ENCODE measurements around the gene SPATA16.
"Not testable (repeated sequence)": the region's sequence is repeated elsewhere in the genome, so short reads cannot be mapped to it uniquely, and the experiment has no call there.

Gene SPATA16
- 0 reads per million in 3 donors for total RNA-seq

DNA sequence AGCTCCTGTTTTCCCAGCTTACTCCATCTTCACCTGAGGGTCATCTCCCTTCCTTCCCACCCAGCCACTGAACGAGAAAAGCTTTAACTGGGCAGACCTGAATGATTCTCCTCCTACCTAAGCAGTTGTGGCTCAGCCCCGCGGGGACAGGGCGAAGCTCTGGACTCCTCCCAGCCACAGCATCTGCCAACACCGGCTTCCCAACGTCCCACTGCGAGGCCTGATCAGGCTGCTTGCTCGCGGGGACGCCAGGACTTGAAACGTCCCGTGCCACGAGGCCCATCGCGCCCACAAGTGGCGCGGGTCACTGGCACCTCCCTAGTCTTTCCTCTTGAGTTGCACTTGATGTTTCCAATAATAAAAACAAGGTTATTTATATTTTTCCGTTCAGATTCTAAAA lies at the start of gene SPATA16:
TSS of gene SPATA16 (minus strand) at position 250 of the 400 bp plus-strand sequence. CDS start 23,504 bp downstream, outside the sequence.
- no peak for DNase-seq
- no peak within 1 kb of the TSS for H3K4me3 ChIP-seq (ENCODE audit: insufficient read depth, low read depth, low read length, poor library complexity, severe bottlenecking)
- no peaks in the 10 kb centered on the region for H3K27me3 ChIP-seq (replicated peaks; ENCODE audit: control insufficient read depth, insufficient read depth, low read length, poor library complexity, severe bottlenecking)
- H3K27ac ChIP-seq (ENCODE audit: insufficient read depth, low read length, poor library complexity, severe bottlenecking): no peak within 1 kb of the TSS
- H3K4me1 ChIP-seq (ENCODE audit: control insufficient read depth, insufficient read depth, low read length, poor library complexity, severe bottlenecking): no peaks in the 10 kb centered on the region
- no peaks in the 10 kb centered on the region for H3K9me3 ChIP-seq (ENCODE audit: control insufficient read depth, low read length)
- H3K36me3 ChIP-seq (ENCODE audit: control insufficient read depth, insufficient read depth, low read length): no peaks in the 10 kb centered on the region

GRCh38 chr3:173183022-173183421 lies 42.0 kb upstream of the SPATA16 start:
- DNase-seq; H3K4me3 ChIP-seq (ENCODE audit: insufficient read depth, low read depth, low read length, poor library complexity, severe bottlenecking); H3K4me1 ChIP-seq (ENCODE audit: control insufficient read depth, insufficient read depth, low read length, poor library complexity, severe bottlenecking); H3K27ac ChIP-seq (ENCODE audit: insufficient read depth, low read length, poor library complexity, severe bottlenecking); H3K36me3 ChIP-seq (ENCODE audit: control insufficient read depth, insufficient read depth, low read length); H3K27me3 ChIP-seq (replicated peaks; ENCODE audit: control insufficient read depth, insufficient read depth, low read length, poor library complexity, severe bottlenecking); H3K9me3 ChIP-seq (ENCODE audit: control insufficient read depth, low read length): not testable (repeated sequence)

GRCh38 chr3:173173652-173174051 lies 32.6 kb upstream of the SPATA16 start:
- no peak for DNase-seq
- Histone ChIP-seq H3K4me1 (ENCODE audit: control insufficient read depth, insufficient read depth, low read length, poor library complexity, severe bottlenecking) (no peaks in the 10 kb centered on the region), H3K27ac (ENCODE audit: insufficient read depth, low read length, poor library complexity, severe bottlenecking) (no peak overlapping the region)

GRCh38 chr3:173159139-173159538 lies 18.1 kb upstream of the SPATA16 start:
- H3K9me3 ChIP-seq (ENCODE audit: control insufficient read depth, low read length); H3K4me1 ChIP-seq (ENCODE audit: control insufficient read depth, insufficient read depth, low read length, poor library complexity, severe bottlenecking); H3K4me3 ChIP-seq (ENCODE audit: insufficient read depth, low read depth, low read length, poor library complexity, severe bottlenecking); H3K27me3 ChIP-seq (replicated peaks; ENCODE audit: control insufficient read depth, insufficient read depth, low read length, poor library complexity, severe bottlenecking); H3K36me3 ChIP-seq (ENCODE audit: control insufficient read depth, insufficient read depth, low read length); H3K27ac ChIP-seq (ENCODE audit: insufficient read depth, low read length, poor library complexity, severe bottlenecking); DNase-seq: not testable (repeated sequence)

More at GRCh38 chr3:173173652-173174051, 32.6 kb upstream of the SPATA16 start:
- Histone ChIP-seq H3K4me3 (ENCODE audit: insufficient read depth, low read depth, low read length, poor library complexity, severe bottlenecking) (no peak overlapping the region), H3K9me3 (ENCODE audit: control insufficient read depth, low read length) (no peaks in the 10 kb centered on the region), H3K27me3 (replicated peaks; ENCODE audit: control insufficient read depth, insufficient read depth, low read length, poor library complexity, severe bottlenecking) (no peaks in the 10 kb centered on the region), H3K36me3 (ENCODE audit: control insufficient read depth, insufficient read depth, low read length) (no peaks in the 10 kb centered on the region)

DNA sequence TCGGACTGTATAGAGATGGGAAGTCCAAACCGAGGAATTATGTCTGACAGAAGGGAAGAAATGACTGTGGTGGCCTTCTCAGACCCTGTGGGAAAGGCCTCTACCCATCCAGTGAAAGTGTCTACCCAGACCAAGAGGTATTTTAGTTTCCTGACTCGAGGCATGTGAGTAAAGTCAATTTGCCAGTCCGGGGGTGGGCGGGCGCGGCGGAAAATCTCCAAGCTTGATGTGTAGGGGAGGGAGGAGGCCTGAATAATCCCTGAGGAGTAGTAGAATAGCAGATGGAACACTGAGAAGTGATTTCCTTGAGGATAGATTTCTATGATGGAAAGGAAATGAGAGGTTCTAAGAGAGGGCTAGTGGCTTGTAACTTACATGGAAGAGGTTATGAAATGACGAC lies 15.5 kb upstream of the SPATA16 start:
- H3K36me3 ChIP-seq (ENCODE audit: control insufficient read depth, insufficient read depth, low read length); DNase-seq; H3K9me3 ChIP-seq (ENCODE audit: control insufficient read depth, low read length); H3K27me3 ChIP-seq (replicated peaks; ENCODE audit: control insufficient read depth, insufficient read depth, low read length, poor library complexity, severe bottlenecking); H3K4me1 ChIP-seq (ENCODE audit: control insufficient read depth, insufficient read depth, low read length, poor library complexity, severe bottlenecking); H3K4me3 ChIP-seq (ENCODE audit: insufficient read depth, low read depth, low read length, poor library complexity, severe bottlenecking); H3K27ac ChIP-seq (ENCODE audit: insufficient read depth, low read length, poor library complexity, severe bottlenecking): not testable (repeated sequence)

- no peaks in the 10 kb centered on the region for H3K4me1 ChIP-seq (ENCODE audit: control insufficient read depth, insufficient read depth, low read length, poor library complexity, severe bottlenecking)
- no peak overlapping the region for H3K27ac ChIP-seq (ENCODE audit: insufficient read depth, low read length, poor library complexity, severe bottlenecking)
- H3K9me3 ChIP-seq (ENCODE audit: control insufficient read depth, low read length): no peaks in the 10 kb centered on the region
- H3K36me3 ChIP-seq (ENCODE audit: control insufficient read depth, insufficient read depth, low read length): no peaks in the 10 kb centered on the region
- no peaks in the 10 kb centered on the region for H3K27me3 ChIP-seq (replicated peaks; ENCODE audit: control insufficient read depth, insufficient read depth, low read length, poor library complexity, severe bottlenecking)
- DNase-seq: no peak
- no peak overlapping the region for H3K4me3 ChIP-seq (ENCODE audit: insufficient read depth, low read depth, low read length, poor library complexity, severe bottlenecking)
Observed at GRCh38 chr3:173153631-173154030, 12.6 kb upstream of the SPATA16 start.

DNA sequence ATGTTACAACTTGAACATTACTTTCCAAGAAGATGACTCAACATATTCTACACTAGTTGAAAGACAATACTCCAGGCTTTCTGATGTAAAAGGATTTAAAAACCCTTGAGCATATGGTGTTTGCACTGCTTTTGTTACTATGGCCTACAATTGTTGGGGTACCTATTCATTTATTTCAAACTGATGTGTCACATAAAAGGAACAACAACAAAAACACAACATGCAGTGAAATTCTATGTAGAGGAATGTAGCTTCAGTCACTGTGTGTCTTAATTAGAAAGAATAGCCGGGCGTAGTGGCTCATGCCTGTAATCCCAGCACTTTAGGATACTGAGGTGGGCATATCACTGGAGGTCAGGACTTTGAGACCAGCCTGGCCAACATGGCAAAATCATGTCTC lies 1.6 kb downstream of the SPATA16 start:
- no peaks in the 10 kb centered on the region for H3K4me1 ChIP-seq (ENCODE audit: control insufficient read depth, insufficient read depth, low read length, poor library complexity, severe bottlenecking)
- no peaks in the 10 kb centered on the region for H3K9me3 ChIP-seq (ENCODE audit: control insufficient read depth, low read length)
- no peaks in the 10 kb centered on the region for H3K36me3 ChIP-seq (ENCODE audit: control insufficient read depth, insufficient read depth, low read length)
- no peak overlapping the region for H3K4me3 ChIP-seq (ENCODE audit: insufficient read depth, low read depth, low read length, poor library complexity, severe bottlenecking)
- no peak overlapping the region for H3K27ac ChIP-seq (ENCODE audit: insufficient read depth, low read length, poor library complexity, severe bottlenecking)
- no peaks in the 10 kb centered on the region for H3K27me3 ChIP-seq (replicated peaks; ENCODE audit: control insufficient read depth, insufficient read depth, low read length, poor library complexity, severe bottlenecking)
- DNase-seq: no peak

- Histone ChIP-seq H3K9me3 (ENCODE audit: control insufficient read depth, low read length) (no peaks in the 10 kb centered on the region), H3K36me3 (ENCODE audit: control insufficient read depth, insufficient read depth, low read length) (no peaks in the 10 kb centered on the region), H3K27me3 (replicated peaks; ENCODE audit: control insufficient read depth, insufficient read depth, low read length, poor library complexity, severe bottlenecking) (no peaks in the 10 kb centered on the region), H3K27ac (ENCODE audit: insufficient read depth, low read length, poor library complexity, severe bottlenecking) (no peak overlapping the region), H3K4me3 (ENCODE audit: insufficient read depth, low read depth, low read length, poor library complexity, severe bottlenecking) (no peak overlapping the region), H3K4me1 (ENCODE audit: control insufficient read depth, insufficient read depth, low read length, poor library complexity, severe bottlenecking) (no peaks in the 10 kb centered on the region)
- no peak for DNase-seq
Observed at GRCh38 chr3:173138026-173138425, 3.0 kb downstream of the SPATA16 start.

DNA sequence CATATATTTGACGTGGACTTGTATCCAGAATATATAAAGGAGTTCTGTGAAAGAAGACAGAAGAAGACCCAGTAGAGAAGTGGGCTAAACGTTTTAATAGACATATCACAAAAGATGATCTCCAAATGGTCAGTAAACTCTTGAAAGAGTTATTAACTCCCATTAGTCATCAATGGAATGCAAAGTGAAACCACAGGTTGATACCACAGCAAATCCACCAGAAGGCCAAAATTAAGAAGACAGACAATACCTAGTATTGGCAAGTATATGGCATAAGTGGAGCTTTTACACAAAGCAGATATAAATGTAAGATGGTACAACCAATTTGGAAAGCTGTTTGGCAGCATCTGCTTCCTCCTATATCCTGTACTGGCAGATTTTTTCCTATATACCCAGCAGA lies 6.0 kb downstream of the SPATA16 start:
- H3K4me3 ChIP-seq (ENCODE audit: insufficient read depth, low read depth, low read length, poor library complexity, severe bottlenecking): no peak overlapping the region
- no peaks in the 10 kb centered on the region for H3K36me3 ChIP-seq (ENCODE audit: control insufficient read depth, insufficient read depth, low read length)
- H3K9me3 ChIP-seq (ENCODE audit: control insufficient read depth, low read length): no peaks in the 10 kb centered on the region
- DNase-seq: no peak
- no peaks in the 10 kb centered on the region for H3K4me1 ChIP-seq (ENCODE audit: control insufficient read depth, insufficient read depth, low read length, poor library complexity, severe bottlenecking)
- H3K27me3 ChIP-seq (replicated peaks; ENCODE audit: control insufficient read depth, insufficient read depth, low read length, poor library complexity, severe bottlenecking): no peaks in the 10 kb centered on the region
- no peak overlapping the region for H3K27ac ChIP-seq (ENCODE audit: insufficient read depth, low read length, poor library complexity, severe bottlenecking)

DNA sequence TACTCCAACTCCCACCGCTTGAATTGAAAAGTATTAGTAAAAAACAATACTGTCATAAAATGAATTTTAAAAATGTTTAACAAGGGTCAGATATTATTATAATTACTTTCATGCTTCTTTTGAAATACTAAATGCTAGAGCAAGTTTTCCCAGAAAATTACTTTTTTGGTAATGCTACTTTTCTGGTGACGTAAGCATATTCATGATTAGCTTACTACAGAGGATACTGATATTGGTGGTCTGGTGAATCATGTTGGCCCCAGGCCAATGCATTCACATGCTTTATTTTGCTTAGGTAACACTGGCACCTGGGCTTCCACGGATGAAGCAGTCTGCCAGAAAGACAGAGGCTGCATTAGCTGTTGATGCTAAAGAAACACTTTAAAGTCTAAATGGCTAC lies 12.4 kb downstream of the SPATA16 start:
- H3K27me3 ChIP-seq (replicated peaks; ENCODE audit: control insufficient read depth, insufficient read depth, low read length, poor library complexity, severe bottlenecking): no peaks in the 10 kb centered on the region
- H3K36me3 ChIP-seq (ENCODE audit: control insufficient read depth, insufficient read depth, low read length): no peaks in the 10 kb centered on the region
- no peaks in the 10 kb centered on the region for H3K9me3 ChIP-seq (ENCODE audit: control insufficient read depth, low read length)
- H3K4me3 ChIP-seq (ENCODE audit: insufficient read depth, low read depth, low read length, poor library complexity, severe bottlenecking): no peak overlapping the region
- no peak for DNase-seq
- no peak overlapping the region for H3K27ac ChIP-seq (ENCODE audit: insufficient read depth, low read length, poor library complexity, severe bottlenecking)
- no peaks in the 10 kb centered on the region for H3K4me1 ChIP-seq (ENCODE audit: control insufficient read depth, insufficient read depth, low read length, poor library complexity, severe bottlenecking)

- no peak overlapping the region for H3K27ac ChIP-seq (ENCODE audit: insufficient read depth, low read length, poor library complexity, severe bottlenecking)
- H3K4me1 ChIP-seq (ENCODE audit: control insufficient read depth, insufficient read depth, low read length, poor library complexity, severe bottlenecking): no peaks in the 10 kb centered on the region
- no peaks in the 10 kb centered on the region for H3K27me3 ChIP-seq (replicated peaks; ENCODE audit: control insufficient read depth, insufficient read depth, low read length, poor library complexity, severe bottlenecking)
- H3K9me3 ChIP-seq (ENCODE audit: control insufficient read depth, low read length): no peaks in the 10 kb centered on the region
- no peaks in the 10 kb centered on the region for H3K36me3 ChIP-seq (ENCODE audit: control insufficient read depth, insufficient read depth, low read length)
- no peak overlapping the region for H3K4me3 ChIP-seq (ENCODE audit: insufficient read depth, low read depth, low read length, poor library complexity, severe bottlenecking)
- no peak for DNase-seq
Observed at GRCh38 chr3:173111321-173111720, 29.7 kb downstream of the SPATA16 start.
